ENCODE data around the gene CEP164. TPM values are rescaled to one million over a fixed set of nuclear protein-coding genes. Genes with fewer than 3 reads are reported as not detected.

The CEP164 gene
- polyA plus RNA-seq, 3 donors = 4.3 to 32.1 (median 8.0) TPM

- Histone ChIP-seq H3K27me3 (ENCODE audit: control insufficient read depth in 2 of 2, insufficient read depth in 2 of 2, low read length in 2 of 2) (no peaks in the 10 kb centered on the region), H3K4me3 (replicated peaks in 1 of 3; ENCODE audit: low read depth in 2 of 3, low read length in 3 of 3) (no peak overlapping the region), H3K9ac (ENCODE audit: insufficient read depth, low read length, poor library complexity, severe bottlenecking) (no peak overlapping the region), H2AFZ (ENCODE audit: insufficient read depth, low read depth, low read length, poor library complexity, severe bottlenecking) (no peak overlapping the region), H3K27ac (ENCODE audit: low read depth in 1 of 2, low read length in 2 of 2) (no peak overlapping the region), H3K4me1 (ENCODE audit: control insufficient read depth in 1 of 2, insufficient read depth in 2 of 2, low read length in 2 of 2) (no peaks in the 10 kb centered on the region), H4K20me1 (ENCODE audit: insufficient read depth, low read length) (no peaks in the 10 kb centered on the region), H3K79me2 (ENCODE audit: insufficient read depth, low read length) (no peaks in the 10 kb centered on the region), H3K36me3 (replicated peaks in 1 of 2; ENCODE audit: control insufficient read depth in 1 of 2, insufficient read depth in 2 of 2, low read length in 2 of 2) (no peaks in the 10 kb centered on the region), H3K9me3 (replicated peaks in 1 of 2; ENCODE audit: control insufficient read depth in 1 of 2, insufficient read depth in 1 of 2, low read length in 2 of 2) (no peaks in the 10 kb centered on the region), H3K4me2 (replicated peaks; ENCODE audit: extremely low read depth, low read length, poor library complexity, severe bottlenecking) (no peak overlapping the region)
- TF ChIP-seq CTCF (IDR thresholded peaks at IDR 0.05) = no peak
- intact Hi-C loops (cut with micrococcal nuclease) = no loop called here
- peaks cover 2% of the 10 kb centered on the region for H3K4me1 Mint-ChIP-seq
- peaks cover 0 to 1% (median 0%) of the 10 kb centered on the region in 7 donors for H3K9me3 Mint-ChIP-seq
- H3K4me3 Mint-ChIP-seq = no peak overlapping the region
- peaks cover 4 to 13% (median 7%) of the 10 kb centered on the region in 3 donors for H3K27me3 Mint-ChIP-seq (ENCODE audit: low read depth in 3 of 3)
- no peak overlapping the region for H3K27ac Mint-ChIP-seq
- no peaks in the 10 kb centered on the region for H3K36me3 Mint-ChIP-seq
- 92% methylated on average over 14 of the region's 14 CpGs for WGBS (ENCODE audit: insufficient coverage)
- no peak for DNase-seq
Observed at GRCh38 chr11:117437791-117438130, 110.1 kb downstream of the CEP164 start.

GRCh38 chr11:117438371-117439000 is 110.8 kb downstream of the CEP164 start:
- TF ChIP-seq CTCF (IDR thresholded peaks at IDR 0.05) = no peak
- Histone ChIP-seq H3K4me3 (replicated peaks in 1 of 3; ENCODE audit: low read depth in 2 of 3, low read length in 3 of 3) (no peak overlapping the region), H3K79me2 (ENCODE audit: insufficient read depth, low read length) (no peaks in the 10 kb centered on the region), H3K4me1 (ENCODE audit: control insufficient read depth in 1 of 2, insufficient read depth in 2 of 2, low read length in 2 of 2) (no peaks in the 10 kb centered on the region), H3K9me3 (replicated peaks in 1 of 2; ENCODE audit: control insufficient read depth in 1 of 2, insufficient read depth in 1 of 2, low read length in 2 of 2) (no peaks in the 10 kb centered on the region), H3K27ac (ENCODE audit: low read depth in 1 of 2, low read length in 2 of 2) (no peak overlapping the region), H3K4me2 (replicated peaks; ENCODE audit: extremely low read depth, low read length, poor library complexity, severe bottlenecking) (no peak overlapping the region), H3K27me3 (ENCODE audit: control insufficient read depth in 2 of 2, insufficient read depth in 2 of 2, low read length in 2 of 2) (peaks cover 0 to 7% of the 10 kb centered on the region in 2 donors), H3K9ac (ENCODE audit: insufficient read depth, low read length, poor library complexity, severe bottlenecking) (no peak overlapping the region), H2AFZ (ENCODE audit: insufficient read depth, low read depth, low read length, poor library complexity, severe bottlenecking) (no peak overlapping the region), H3K36me3 (replicated peaks in 1 of 2; ENCODE audit: control insufficient read depth in 1 of 2, insufficient read depth in 2 of 2, low read length in 2 of 2) (no peaks in the 10 kb centered on the region), H4K20me1 (ENCODE audit: insufficient read depth, low read length) (no peaks in the 10 kb centered on the region)
- Mint-ChIP-seq H3K27ac (no peak overlapping the region), H3K9me3 (peaks cover 0 to 1% (median 0%) of the 10 kb centered on the region in 7 donors), H3K4me1 (peaks cover 2% of the 10 kb centered on the region), H3K27me3 (ENCODE audit: low read depth in 3 of 3) (peaks cover 7 to 15% (median 13%) of the 10 kb centered on the region in 3 donors), H3K36me3 (no peaks in the 10 kb centered on the region), H3K4me3 (no peak overlapping the region)
- intact Hi-C loops (cut with micrococcal nuclease) = no loop called here
- WGBS (ENCODE audit: insufficient coverage) = 93% methylated on average over 10 of the region's 17 CpGs
- DNase-seq = no peak
